ENCODE results near the gene RFXANK.
A peak's percentile ranks its signal among the peaks of the same experiment; 100 is the strongest.
"Not testable (repeated sequence)": the region's sequence is repeated elsewhere in the genome, so short reads cannot be mapped to it uniquely, and the experiment has no call there.

The RFXANK gene

GRCh38 chr19:19192078-19192882, at the start of gene RFXANK, which contains the start of gene BORCS8:
Gene RFXANK (plus strand): TSS chr19:19192258. CDS start chr19:19193947, 1,689 bp downstream.
Gene BORCS8 (minus strand): TSS chr19:19192152. CDS start chr19:19192117, 35 bp downstream.
- peak; percentile 99 for DNase-seq

GRCh38 chr19:19142347-19142746, 49.7 kb upstream of the RFXANK start:
- no peak for DNase-seq

GRCh38 chr19:19145281-19145680, 46.8 kb upstream of the RFXANK start:
- no peak for DNase-seq

- DNase-seq = peak; percentile 76
Measured at GRCh38 chr19:19145684-19146608, 46.1 kb upstream of the RFXANK start.

GRCh38 chr19:19146865-19147264, 45.2 kb upstream of the RFXANK start:
- no peak for DNase-seq

GRCh38 chr19:19147344-19147743, 44.7 kb upstream of the RFXANK start:
- DNase-seq = no peak

- DNase-seq = not testable (repeated sequence)
Measured at GRCh38 chr19:19148504-19148903, 43.6 kb upstream of the RFXANK start.

GRCh38 chr19:19149435-19149834, 42.6 kb upstream of the RFXANK start:
- no peak for DNase-seq

- no peak for DNase-seq
Measured at GRCh38 chr19:19151418-19151817, 40.6 kb upstream of the RFXANK start.

- DNase-seq = no peak
Measured at GRCh38 chr19:19152668-19153384, 39.2 kb upstream of the RFXANK start.

GRCh38 chr19:19154768-19155494, 37.1 kb upstream of the RFXANK start:
- DNase-seq = no peak

GRCh38 chr19:19155495-19156219, 36.4 kb upstream of the RFXANK start:
- no peak for DNase-seq

- DNase-seq = no peak
Measured at GRCh38 chr19:19157808-19158207, 34.2 kb upstream of the RFXANK start.

GRCh38 chr19:19159534-19159933, 32.5 kb upstream of the RFXANK start:
- DNase-seq = no peak

GRCh38 chr19:19160461-19161035, 31.5 kb upstream of the RFXANK start:
- DNase-seq = peak; percentile 37

GRCh38 chr19:19162495-19162894, 29.6 kb upstream of the RFXANK start:
- no peak for DNase-seq

GRCh38 chr19:19165396-19165795, 26.7 kb upstream of the RFXANK start:
- no peak for DNase-seq

- no peak for DNase-seq
Measured at GRCh38 chr19:19167612-19168011, 24.4 kb upstream of the RFXANK start.

- DNase-seq = no peak
Measured at GRCh38 chr19:19169236-19170052, 22.6 kb upstream of the RFXANK start.

Measured in CD4-positive, alpha-beta T cell treated with Interferon gamma for 1 hour (primary cell).